Liver (tissue), 9 donors: Measurements from ENCODE around the gene PPP6R2. TPM values are rescaled to one million over a fixed set of nuclear protein-coding genes. Genes with fewer than 3 reads are reported as not detected.

Source experiments
- DNase-seq: peaks from one replicate; pipeline ENCODE4 v3.0.0-alpha.2; 2017; ENCODE audit warnings: low spot score
- H3K27ac ChIP-seq, 2 donors: one replicate each; pipeline ENCODE4 v1.7.0; 2013; ENCODE audit warnings: inconsistent platforms in 2 of 2, low read length in 2 of 2, control low read depth in 1 of 2, low read depth in 1 of 2, mild to moderate bottlenecking in 1 of 2
- H3K27me3 ChIP-seq, 4 donors: one replicate each; pipeline versions ENCODE4 v1.6.1 to v1.7.0; 2013; ENCODE audit warnings: low read length in 3 of 4, inconsistent platforms in 1 of 4, mild to moderate bottlenecking in 1 of 4, moderate library complexity in 1 of 4; ENCODE audit not compliant: control insufficient read depth in 4 of 4, insufficient read depth in 4 of 4
- H3K36me3 ChIP-seq, 4 donors: one replicate each; pipeline versions ENCODE4 v1.6.1 to v1.7.0; 2013; ENCODE audit warnings: low read length in 3 of 4, mild to moderate bottlenecking in 3 of 4, low read depth in 1 of 4, moderate library complexity in 1 of 4; ENCODE audit not compliant: control insufficient read depth in 4 of 4, insufficient read depth in 3 of 4
- H3K4me1 ChIP-seq, 4 donors: one replicate each; pipeline versions ENCODE4 v1.6.1 to v1.7.0; 2013; ENCODE audit warnings: low read length in 3 of 4, mild to moderate bottlenecking in 3 of 4, moderate library complexity in 1 of 4; ENCODE audit not compliant: control insufficient read depth in 4 of 4, insufficient read depth in 4 of 4
- H3K4me3 ChIP-seq, 3 donors: one replicate each; pipeline versions ENCODE4 v1.6.1 to v1.7.0; 2013; ENCODE audit warnings: low read length in 3 of 3, control low read depth in 1 of 3, low read depth in 1 of 3, mild to moderate bottlenecking in 1 of 3
- H3K9ac ChIP-seq, 2 donors: one replicate each; pipeline ENCODE4 v1.7.0; 2013; ENCODE audit warnings: low read length in 2 of 2, mild to moderate bottlenecking in 2 of 2, moderate library complexity in 2 of 2, control low read depth in 1 of 2, low read depth in 1 of 2
- H3K9me3 ChIP-seq, 4 donors: one replicate each; pipeline versions ENCODE4 v1.6.1 to v1.7.0; 2013; ENCODE audit warnings: low read length in 3 of 4; ENCODE audit not compliant: control insufficient read depth in 4 of 4
- ATF3 ChIP-seq: IDR thresholded peaks from 2 replicates; pipeline ENCODE4 v1.6.1; 2016; ENCODE audit warnings: antibody characterized with exemption
- CTCF ChIP-seq: fragments of 150-350 bp; IDR thresholded peaks from 2 replicates; pipeline ENCODE4 v1.5.1; 2017; ENCODE audit warnings: improper control_type of control experiment, low read depth, low read length; ENCODE audit not compliant: missing input control
- EGR1 ChIP-seq, 2 donors: IDR thresholded peaks; 2 replicates each; pipeline ENCODE4 v1.6.1; 2016 to 2018; ENCODE audit warnings: antibody characterized with exemption in 2 of 2, low read depth in 2 of 2
- FOXA1 ChIP-seq: IDR thresholded peaks from 2 replicates; pipeline ENCODE4 v1.6.1; 2016; ENCODE audit warnings: antibody characterized with exemption
- FOXA2 ChIP-seq: IDR thresholded peaks from 2 replicates; pipeline ENCODE4 v1.6.1; 2016; ENCODE audit warnings: antibody characterized with exemption
- GABPA ChIP-seq, 2 donors: IDR thresholded peaks in 1 of 2; conservative IDR thresholded peaks in 1 of 2; 2 replicates each; pipeline ENCODE4 v1.6.1; 2016; ENCODE audit warnings: antibody characterized with exemption in 2 of 2, mild to moderate bottlenecking in 1 of 2, moderate library complexity in 1 of 2
- HNF4A ChIP-seq, 2 donors: conservative IDR thresholded peaks; 2 replicates each; pipeline ENCODE4 v1.6.1; 2016; ENCODE audit warnings: antibody characterized with exemption in 2 of 2, mild to moderate bottlenecking in 2 of 2
- HNF4G ChIP-seq: IDR thresholded peaks from 2 replicates; pipeline ENCODE4 v1.6.1; 2016; ENCODE audit warnings: antibody characterized with exemption
- JUND ChIP-seq, 2 donors: IDR thresholded peaks; 2 replicates each; pipeline ENCODE4 v1.6.1; 2016; ENCODE audit warnings: antibody characterized with exemption in 2 of 2
- MAX ChIP-seq: IDR thresholded peaks from 2 replicates; pipeline ENCODE4 v1.6.1; 2016; ENCODE audit warnings: antibody characterized with exemption
- NR2F2 ChIP-seq: IDR thresholded peaks from 2 replicates; pipeline ENCODE4 v1.6.1; 2016; ENCODE audit warnings: antibody characterized with exemption
- RAD21 ChIP-seq, 2 donors: IDR thresholded peaks; 2 replicates each; pipeline ENCODE4 v1.6.1; 2016; ENCODE audit warnings: antibody characterized with exemption in 2 of 2, mild to moderate bottlenecking in 2 of 2
- REST ChIP-seq: IDR thresholded peaks from 2 replicates; pipeline ENCODE4 v1.6.1; 2016; ENCODE audit warnings: antibody characterized with exemption, mild to moderate bottlenecking
- RXRA ChIP-seq, 2 donors: IDR thresholded peaks; 2 replicates each; pipeline ENCODE4 v1.6.1; 2017 to 2018; ENCODE audit warnings: antibody characterized with exemption in 2 of 2, mild to moderate bottlenecking in 1 of 2
- SP1 ChIP-seq: IDR thresholded peaks from 2 replicates; pipeline ENCODE4 v1.6.1; 2018; ENCODE audit warnings: antibody characterized with exemption, mild to moderate bottlenecking
- TAF1 ChIP-seq: conservative IDR thresholded peaks from 2 replicates; pipeline ENCODE4 v1.6.1; 2016; ENCODE audit warnings: antibody characterized with exemption, mild to moderate bottlenecking
- YY1 ChIP-seq: IDR thresholded peaks from 2 replicates; pipeline ENCODE4 v1.6.1; 2016; ENCODE audit warnings: antibody characterized with exemption, mild to moderate bottlenecking
- ZBTB33 ChIP-seq: IDR thresholded peaks from 2 replicates; pipeline ENCODE4 v1.6.1; 2016; ENCODE audit warnings: antibody characterized with exemption
- WGBS: extraction: QIAGEN DNeasy Blood & Tissue Kit; methylation state at CpG from one replicate; pipeline ENCODE4 v1.1.7; 2013; 5-methylcytosine and 5-hydroxymethylcytosine counted together
- polyA plus RNA-seq, 2 donors: library from polyadenylated mRNA; stranded (reverse) in 1 of 2; unstranded in 1 of 2; fragments of 200-250 nt in 1 of 2; fragments of >200 nt in 1 of 2; fragmentation: Nextera tagmentation in 1 of 2; extraction: Ambion mirVana in 1 of 2; gene quantifications; one replicate each; pipeline versions ENCODE4 v1.2.1 to v1.2.3, GENCODE V29; 2013 to 2015
- total RNA-seq, 2 donors: library from RNA; depleted of rRNA; stranded (reverse); fragments of >200 nt; gene quantifications; one replicate each; pipeline ENCODE4 v1.2.3, GENCODE V29; 2014
- donor health status: healthy.
- donor health status: healthy.
- donor health status: healthy.
- donor health status: healthy.
- donor health status: healthy.

PPP6R2 gene
- total and polyA plus RNA-seq, 4 donors: 28.8 to 117 (median 47.2) TPM

- Histone ChIP-seq H3K27me3 (no peaks in the 10 kb centered on the region), H3K4me1 (peaks cover 0 to 18% (median 5%) of the 10 kb centered on the region in 4 donors), H3K9me3 (no peaks in the 10 kb centered on the region), H3K36me3 (no peaks in the 10 kb centered on the region), H3K4me3 (no peak overlapping the region), H3K27ac (no peak overlapping the region), H3K9ac (no peak overlapping the region)
- TF ChIP-seq MAX (no peak), CTCF (no peak), HNF4G (no peak), EGR1 (IDR thresholded peaks at IDR 0.05; ENCODE audit: low read depth in 2 of 2) (no peak), RAD21 (IDR thresholded peaks at IDR 0.05) (no peak), ATF3 (no peak), NR2F2 (no peak), TAF1 (no peak), YY1 (no peak), HNF4A (conservative IDR thresholded peaks at IDR 0.05) (no peak), ZBTB33 (no peak)
- WGBS: 95% methylated on average over 23 of the region's 23 CpGs
- DNase-seq: no peak
Observed at GRCh38 chr22:50311606-50312351, 31.3 kb upstream of the PPP6R2 start.

- 95% methylated on average over 12 of the region's 12 CpGs for WGBS
- H3K27ac ChIP-seq: no peak overlapping the region
- no peaks in the 10 kb centered on the region for H3K36me3 ChIP-seq
- no peaks in the 10 kb centered on the region for H3K9me3 ChIP-seq
- no peak overlapping the region for H3K4me3 ChIP-seq
- no peak for DNase-seq
- peaks cover 0 to 16% (median 5%) of the 10 kb centered on the region in 4 donors for H3K4me1 ChIP-seq
- H3K27me3 ChIP-seq: no peaks in the 10 kb centered on the region
- H3K9ac ChIP-seq: no peak overlapping the region
- TF ChIP-seq GABPA (IDR thresholded peaks at IDR 0.05 in 1 of 2, conservative IDR thresholded peaks at IDR 0.05 in 1 of 2): no peak
- TF ChIP-seq RAD21 (IDR thresholded peaks at IDR 0.05): no peak
- TF ChIP-seq YY1: no peak
- TF ChIP-seq ZBTB33: no peak
- TF ChIP-seq TAF1: no peak
- TF ChIP-seq SP1: no peak
- TF ChIP-seq HNF4A (conservative IDR thresholded peaks at IDR 0.05): no peak
- no peak for TF ChIP-seq CTCF
- TF ChIP-seq FOXA1: no peak
- no peak for TF ChIP-seq REST
- TF ChIP-seq JUND (IDR thresholded peaks at IDR 0.05): no peak
- no peak for TF ChIP-seq NR2F2
- TF ChIP-seq FOXA2: no peak
- TF ChIP-seq RXRA (IDR thresholded peaks at IDR 0.05): no peak
- no peak for TF ChIP-seq MAX
- TF ChIP-seq HNF4G: no peak
Observed at GRCh38 chr22:50312371-50312770, 30.8 kb upstream of the PPP6R2 start.
